Keratinocyte (primary cell): Measurements from ENCODE around the gene RASA3. TPM values are rescaled to one million over a fixed set of nuclear protein-coding genes. Genes with fewer than 3 reads are reported as not detected.
A peak's percentile ranks its signal among the peaks of the same experiment; 100 is the strongest.

ENCODE experiments used
- DNase-seq: peaks from one replicate; pipeline ENCODE4 v3.0.0-alpha.2; 2011; ENCODE audit warnings: low read depth, missing footprints, low spot score
- FAIRE-seq: peaks from 2 replicates; lab custom pipeline; 2011; peaks lifted over from hg19 to GRCh38; lab: Jason Lieb, UNC
- H2AFZ ChIP-seq: 2 replicates; pipeline ENCODE4 v1.6.0; 2012; ENCODE audit warnings: low read length, control low read depth, inconsistent platforms; ENCODE audit not compliant: control insufficient read depth
- H3K27ac ChIP-seq: 2 replicates; pipeline ENCODE4 v1.5.1; 2011; ENCODE audit warnings: low read length; ENCODE audit not compliant: control insufficient read depth, insufficient read depth
- H3K27me3 ChIP-seq: 3 replicates; pipeline ENCODE4 v1.6.0; 2011; ENCODE audit warnings: low read length; ENCODE audit not compliant: control insufficient read depth, insufficient read depth; ENCODE audit errors: extremely low read depth
- H3K36me3 ChIP-seq, 2 experiments: 2 replicates in 1 of 2; 3 replicates in 1 of 2; pipeline ENCODE4 v1.5.1; 2011; ENCODE audit warnings: low read length in 2 of 2, mild to moderate bottlenecking in 1 of 2; ENCODE audit not compliant: control insufficient read depth in 2 of 2, insufficient read depth in 2 of 2; ENCODE audit errors: extremely low read depth in 1 of 2
- H3K4me1 ChIP-seq: 3 replicates; pipeline ENCODE4 v1.5.1; 2011; ENCODE audit warnings: low read length; ENCODE audit not compliant: control insufficient read depth, insufficient read depth; ENCODE audit errors: extremely low read depth
- H3K4me2 ChIP-seq: 3 replicates; pipeline ENCODE4 v1.6.0; 2011; ENCODE audit warnings: low read depth, low read length; ENCODE audit not compliant: control insufficient read depth, insufficient read depth; ENCODE audit errors: extremely low read depth
- H3K4me3 ChIP-seq, 3 experiments: fragments of 200-600 bp in 1 of 3; sonication (generic) in 1 of 3; 2 replicates in 2 of 3; 3 replicates in 1 of 3; pipeline ENCODE4 v1.5.1; 2011 to 2016; ENCODE audit warnings: low read length in 3 of 3, mild to moderate bottlenecking in 3 of 3, control low read depth in 2 of 3, inconsistent platforms in 1 of 3, low read depth in 1 of 3, mixed read lengths in 1 of 3, mixed run types in 1 of 3, moderate library complexity in 1 of 3; ENCODE audit not compliant: control insufficient read depth in 2 of 3, insufficient read depth in 2 of 3; ENCODE audit errors: extremely low read depth in 1 of 3
- H3K79me2 ChIP-seq: 2 replicates; pipeline ENCODE4 v1.6.0; 2012; ENCODE audit warnings: low read length; ENCODE audit not compliant: control insufficient read depth, insufficient read depth
- H3K9ac ChIP-seq: 3 replicates; pipeline ENCODE4 v1.6.0; 2011; ENCODE audit warnings: low read length; ENCODE audit not compliant: control insufficient read depth, insufficient read depth; ENCODE audit errors: extremely low read depth
- H3K9me1 ChIP-seq: 3 replicates; pipeline ENCODE4 v1.6.0; 2011; ENCODE audit warnings: low read length; ENCODE audit not compliant: control insufficient read depth, insufficient read depth; ENCODE audit errors: extremely low read depth
- H3K9me3 ChIP-seq: 2 replicates; pipeline ENCODE4 v1.5.1; 2012; ENCODE audit warnings: low read depth, low read length; ENCODE audit not compliant: control insufficient read depth
- H4K20me1 ChIP-seq: 3 replicates; pipeline ENCODE4 v1.6.0; 2011; ENCODE audit warnings: low read length; ENCODE audit not compliant: control insufficient read depth, insufficient read depth; ENCODE audit errors: extremely low read depth
- EZH2 ChIP-seq: IDR thresholded peaks from one replicate; pipeline ENCODE4 v1.6.1; 2012; ENCODE audit warnings: inconsistent platforms, mild to moderate bottlenecking, low read length, moderate library complexity
- dilution Hi-C: fragments of 300-500 bp; cut with MboI; formaldehyde crosslinking; loops from one replicate; pipeline ENCODE4 v1.7.0; 2020; ENCODE audit warnings: low sequenced_read_pairs; ENCODE audit not compliant: extremely low pct_ligation_motif_present
- polyA plus RNA-seq, 5 experiments: library from polyadenylated mRNA; depleted of rRNA in 3 of 5; stranded (reverse) in 3 of 5; stranded (forward) in 1 of 5; unstranded in 1 of 5; fragments of >200 nt; gene quantifications; 1 replicate in 1 of 5; 2 replicates in 3 of 5; 3 replicates in 1 of 5; pipeline versions ENCODE4 v1.2.1 to v1.2.3, GENCODE V29; 2011 to 2012; ENCODE audit warnings: missing spikeins in 2 of 5, low read depth in 1 of 5, low replicate concordance in 1 of 5
- TF ChIP-seq, protein P1 (sequence below), 3 experiments: IDR thresholded peaks in 1 of 3; conservative IDR thresholded peaks in 1 of 3; optimal IDR thresholded peaks in 1 of 3; 2 replicates in 2 of 3; 3 replicates in 1 of 3; pipeline versions ENCODE3 to v1.5.1; 2011; ENCODE audit warnings: low read length in 3 of 3, mild to moderate bottlenecking in 3 of 3, moderate library complexity in 2 of 3, control low read depth in 1 of 3, inconsistent platforms in 1 of 3; ENCODE audit not compliant: insufficient read depth in 2 of 3; ENCODE audit errors: extremely low read depth in 1 of 3

The RASA3 gene
- polyA plus RNA-seq, 1 donor (not counting 4 experiments of a cell fraction or from before 2014, with no cell fraction given): 4.1 TPM

DNA sequence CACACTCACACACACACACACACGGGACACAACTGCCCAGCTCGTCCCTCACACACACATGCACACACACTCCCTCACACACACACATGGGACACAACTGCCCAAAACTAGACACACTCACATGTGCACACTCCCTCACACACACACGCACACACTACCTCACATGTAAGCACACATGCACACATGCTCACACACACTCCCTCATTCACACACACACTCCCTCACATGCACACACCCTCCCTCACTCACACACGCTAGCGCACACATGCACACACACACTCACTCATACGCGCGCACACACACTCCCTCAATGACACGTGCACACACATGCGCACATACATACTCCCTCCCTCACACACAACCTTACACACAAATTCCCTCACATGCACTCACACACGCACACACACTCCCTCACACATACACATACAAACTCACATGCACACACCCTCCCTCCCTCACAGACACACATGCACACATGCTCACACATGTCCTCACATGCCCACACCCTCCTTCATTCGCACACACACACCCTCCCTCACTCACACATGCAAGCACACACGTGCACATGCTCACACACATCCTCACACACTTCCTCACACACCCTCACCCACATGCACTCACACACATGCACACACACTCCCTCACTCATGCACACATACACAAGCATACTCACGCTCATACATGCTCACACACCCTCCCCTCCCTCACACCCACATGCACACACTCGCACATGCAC, 9.0 kb upstream of the RASA3 start:
- H2AFZ ChIP-seq: no peak overlapping the region
- H3K4me3 ChIP-seq: no peak overlapping the region
- dilution Hi-C loops: no loop called here
- H3K9me1 ChIP-seq: no peaks in the 10 kb centered on the region
- no peaks in the 10 kb centered on the region for H4K20me1 ChIP-seq
- H3K9ac ChIP-seq: no peak overlapping the region
- H3K4me1 ChIP-seq: peaks cover 24% of the 10 kb centered on the region
- H3K27me3 ChIP-seq: peaks cover 9% of the 10 kb centered on the region
- no peaks in the 10 kb centered on the region for H3K36me3 ChIP-seq
- no peaks in the 10 kb centered on the region for H3K79me2 ChIP-seq
- no peak for FAIRE-seq
- TF ChIP-seq, protein P1, sequence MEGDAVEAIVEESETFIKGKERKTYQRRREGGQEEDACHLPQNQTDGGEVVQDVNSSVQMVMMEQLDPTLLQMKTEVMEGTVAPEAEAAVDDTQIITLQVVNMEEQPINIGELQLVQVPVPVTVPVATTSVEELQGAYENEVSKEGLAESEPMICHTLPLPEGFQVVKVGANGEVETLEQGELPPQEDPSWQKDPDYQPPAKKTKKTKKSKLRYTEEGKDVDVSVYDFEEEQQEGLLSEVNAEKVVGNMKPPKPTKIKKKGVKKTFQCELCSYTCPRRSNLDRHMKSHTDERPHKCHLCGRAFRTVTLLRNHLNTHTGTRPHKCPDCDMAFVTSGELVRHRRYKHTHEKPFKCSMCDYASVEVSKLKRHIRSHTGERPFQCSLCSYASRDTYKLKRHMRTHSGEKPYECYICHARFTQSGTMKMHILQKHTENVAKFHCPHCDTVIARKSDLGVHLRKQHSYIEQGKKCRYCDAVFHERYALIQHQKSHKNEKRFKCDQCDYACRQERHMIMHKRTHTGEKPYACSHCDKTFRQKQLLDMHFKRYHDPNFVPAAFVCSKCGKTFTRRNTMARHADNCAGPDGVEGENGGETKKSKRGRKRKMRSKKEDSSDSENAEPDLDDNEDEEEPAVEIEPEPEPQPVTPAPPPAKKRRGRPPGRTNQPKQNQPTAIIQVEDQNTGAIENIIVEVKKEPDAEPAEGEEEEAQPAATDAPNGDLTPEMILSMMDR (optimal IDR thresholded peaks at IDR 0.05 in 1 of 3, IDR thresholded peaks at IDR 0.05 in 1 of 3, conservative IDR thresholded peaks at IDR 0.05 in 1 of 3; ENCODE audit: extremely low read depth in 1 of 3, insufficient read depth in 2 of 3, low read length in 3 of 3): no peak
- no peak for TF ChIP-seq EZH2
- H3K27ac ChIP-seq: no peak overlapping the region
- H3K9me3 ChIP-seq: no peaks in the 10 kb centered on the region
- no peak overlapping the region for H3K4me2 ChIP-seq
- no peak for DNase-seq

DNA sequence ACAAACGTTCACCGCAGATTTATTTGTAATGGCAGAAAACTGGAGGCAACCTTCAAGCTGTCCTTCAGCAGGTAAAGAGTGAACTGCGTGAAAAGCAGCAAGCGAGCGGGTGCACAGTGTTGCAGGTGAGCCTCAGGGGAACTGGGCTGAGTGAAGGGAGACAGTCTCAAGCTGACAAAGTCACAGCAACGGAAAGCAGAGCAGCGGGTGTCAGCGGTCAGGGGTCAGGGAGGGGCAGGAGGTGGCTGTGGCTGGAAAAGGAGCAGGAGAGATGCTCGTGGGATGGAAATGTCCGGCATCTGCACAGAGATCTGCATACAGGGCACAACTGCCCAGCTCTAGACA, 8.5 kb upstream of the RASA3 start:
- Histone ChIP-seq H3K79me2 (no peaks in the 10 kb centered on the region), H3K4me3 (no peak overlapping the region), H4K20me1 (no peaks in the 10 kb centered on the region), H3K4me1 (peaks cover 24% of the 10 kb centered on the region), H2AFZ (no peak overlapping the region), H3K9me3 (no peaks in the 10 kb centered on the region), H3K27me3 (peaks cover 8% of the 10 kb centered on the region), H3K36me3 (no peaks in the 10 kb centered on the region), H3K27ac (no peak overlapping the region), H3K9ac (no peak overlapping the region), H3K9me1 (no peaks in the 10 kb centered on the region), H3K4me2 (peak overlapping the region; percentile 69)
- FAIRE-seq (no peak), DNase-seq (no peak)
- dilution Hi-C loops: no loop called here
- no peak for TF ChIP-seq EZH2
- TF ChIP-seq, protein P1 (optimal IDR thresholded peaks at IDR 0.05 in 1 of 3, IDR thresholded peaks at IDR 0.05 in 1 of 3, conservative IDR thresholded peaks at IDR 0.05 in 1 of 3; ENCODE audit: extremely low read depth in 1 of 3, insufficient read depth in 2 of 3, low read length in 3 of 3): no peak
